ENCODE data around the gene HCRTR2. TPM values are rescaled to one million over a fixed set of nuclear protein-coding genes. Genes with fewer than 3 reads are reported as not detected.

HCRTR2 gene
- total RNA-seq, 2 donors from 2014 or later: not detected

- intact Hi-C loops (cut with DNase I): no loop called here
- no peak for DNase-seq (ENCODE audit: low spot score)
- no peak for TF ChIP-seq POLR2AphosphoS5 (IDR thresholded peaks at IDR 0.05)
- no peak for TF ChIP-seq POLR2A (IDR thresholded peaks at IDR 0.05)
- TF ChIP-seq, protein P1, sequence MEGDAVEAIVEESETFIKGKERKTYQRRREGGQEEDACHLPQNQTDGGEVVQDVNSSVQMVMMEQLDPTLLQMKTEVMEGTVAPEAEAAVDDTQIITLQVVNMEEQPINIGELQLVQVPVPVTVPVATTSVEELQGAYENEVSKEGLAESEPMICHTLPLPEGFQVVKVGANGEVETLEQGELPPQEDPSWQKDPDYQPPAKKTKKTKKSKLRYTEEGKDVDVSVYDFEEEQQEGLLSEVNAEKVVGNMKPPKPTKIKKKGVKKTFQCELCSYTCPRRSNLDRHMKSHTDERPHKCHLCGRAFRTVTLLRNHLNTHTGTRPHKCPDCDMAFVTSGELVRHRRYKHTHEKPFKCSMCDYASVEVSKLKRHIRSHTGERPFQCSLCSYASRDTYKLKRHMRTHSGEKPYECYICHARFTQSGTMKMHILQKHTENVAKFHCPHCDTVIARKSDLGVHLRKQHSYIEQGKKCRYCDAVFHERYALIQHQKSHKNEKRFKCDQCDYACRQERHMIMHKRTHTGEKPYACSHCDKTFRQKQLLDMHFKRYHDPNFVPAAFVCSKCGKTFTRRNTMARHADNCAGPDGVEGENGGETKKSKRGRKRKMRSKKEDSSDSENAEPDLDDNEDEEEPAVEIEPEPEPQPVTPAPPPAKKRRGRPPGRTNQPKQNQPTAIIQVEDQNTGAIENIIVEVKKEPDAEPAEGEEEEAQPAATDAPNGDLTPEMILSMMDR (IDR thresholded peaks at IDR 0.05): no peak
- no peaks in the 10 kb centered on the region for H3K36me3 ChIP-seq
- H3K27ac ChIP-seq: no peak overlapping the region
- no peak overlapping the region for H3K4me3 ChIP-seq
- H3K27me3 ChIP-seq (replicated peaks; ENCODE audit: insufficient read depth): no peaks in the 10 kb centered on the region
- no peaks in the 10 kb centered on the region for H3K9me3 ChIP-seq
- no peaks in the 10 kb centered on the region for H3K4me1 ChIP-seq (replicated peaks)
- 95% methylated on average over 2 of the region's 2 CpGs for WGBS
Measured at GRCh38 chr6:55266896-55267295, 92.6 kb downstream of the HCRTR2 start.

DNA sequence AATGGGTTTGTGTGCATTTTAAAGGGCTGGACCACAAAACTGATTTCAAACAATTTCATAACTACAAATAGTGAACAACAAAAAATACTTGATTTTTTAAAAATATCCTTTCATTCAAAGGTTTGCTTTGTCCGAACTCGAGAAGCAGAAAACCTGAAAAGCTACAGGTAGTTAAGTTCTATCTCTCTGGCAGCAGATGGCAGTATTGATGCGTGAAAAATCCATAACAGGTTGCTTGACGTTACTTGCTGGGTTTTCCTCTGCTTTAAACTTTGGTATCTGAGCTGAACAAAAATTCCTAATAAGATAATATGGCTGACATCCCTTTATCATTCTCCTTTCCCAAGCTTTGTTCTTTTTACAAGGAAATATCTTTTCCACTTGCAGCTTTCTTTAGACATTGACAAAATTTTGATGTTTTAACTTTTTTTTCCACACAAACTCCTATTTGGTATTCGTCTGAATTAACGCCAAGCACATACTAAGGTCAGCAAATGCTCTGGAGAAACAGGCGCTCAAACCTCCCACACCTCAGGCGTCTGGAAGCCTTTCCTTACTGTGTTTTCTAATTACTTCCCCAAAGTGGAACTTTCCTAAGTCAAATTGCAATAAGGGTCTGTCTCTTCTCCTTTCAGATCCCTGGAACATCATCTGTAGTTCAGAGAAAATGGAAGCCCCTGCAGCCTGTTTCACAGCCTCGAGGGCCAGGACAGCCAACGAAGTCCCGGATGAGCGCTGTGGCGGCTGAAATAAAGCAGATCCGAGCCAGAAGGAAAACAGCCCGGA is 102.6 kb downstream of the HCRTR2 start:
- no peaks in the 10 kb centered on the region for H3K9me3 ChIP-seq
- intact Hi-C loops (cut with DNase I): loop anchor here (5.0 to 10.0 kb wide), 4 partner anchors 170 to 1018 kb away; no protein-coding TSS in a partner anchor
- H3K27me3 ChIP-seq (replicated peaks; ENCODE audit: insufficient read depth): no peaks in the 10 kb centered on the region
- TF ChIP-seq, protein P1 (IDR thresholded peaks at IDR 0.05): peak in 3 of 4 experiments; percentile 48 to 62 (median 60)
- TF ChIP-seq POLR2A (IDR thresholded peaks at IDR 0.05): no peak
- H3K4me1 ChIP-seq (replicated peaks): no peaks in the 10 kb centered on the region
- WGBS: 52% methylated on average over 15 of the region's 15 CpGs
- H3K36me3 ChIP-seq: no peaks in the 10 kb centered on the region
- H3K4me3 ChIP-seq: no peak overlapping the region
- peak; percentile 36 for DNase-seq (ENCODE audit: low spot score)
- H3K27ac ChIP-seq: no peak overlapping the region

GRCh38 chr6:55277646-55278045 is 103.3 kb downstream of the HCRTR2 start:
- DNase-seq (ENCODE audit: low spot score): no peak

GRCh38 chr6:55281215-55281614 is 106.9 kb downstream of the HCRTR2 start:
- Histone ChIP-seq H3K27me3 (replicated peaks; ENCODE audit: insufficient read depth) (no peaks in the 10 kb centered on the region), H3K4me3 (no peak overlapping the region), H3K36me3 (no peaks in the 10 kb centered on the region), H3K27ac (no peak overlapping the region), H3K4me1 (replicated peaks) (no peaks in the 10 kb centered on the region), H3K9me3 (no peaks in the 10 kb centered on the region)
- intact Hi-C loops (cut with DNase I): no loop called here
- TF ChIP-seq POLR2A (IDR thresholded peaks at IDR 0.05) (no peak), POLR2AphosphoS5 (IDR thresholded peaks at IDR 0.05) (no peak)
- TF ChIP-seq, protein P1 (IDR thresholded peaks at IDR 0.05): no peak
- no peak for DNase-seq (ENCODE audit: low spot score)
- 79% methylated on average over 4 of the region's 4 CpGs for WGBS

More at GRCh38 chr6:55277646-55278045, 103.3 kb downstream of the HCRTR2 start:
- Histone ChIP-seq H3K4me3 (no peak overlapping the region), H3K27me3 (replicated peaks; ENCODE audit: insufficient read depth) (no peaks in the 10 kb centered on the region), H3K4me1 (replicated peaks) (no peaks in the 10 kb centered on the region), H3K9me3 (no peaks in the 10 kb centered on the region), H3K36me3 (no peaks in the 10 kb centered on the region), H3K27ac (no peak overlapping the region)
- TF ChIP-seq POLR2A (IDR thresholded peaks at IDR 0.05) (no peak), POLR2AphosphoS5 (IDR thresholded peaks at IDR 0.05) (no peak)
- TF ChIP-seq, protein P1 (IDR thresholded peaks at IDR 0.05): no peak
- intact Hi-C loops (cut with DNase I): loop anchor here (5.0 to 10.0 kb wide), 4 partner anchors 170 to 1017 kb away; no protein-coding TSS in a partner anchor
- 92% methylated on average over 5 of the region's 5 CpGs for WGBS

DNA sequence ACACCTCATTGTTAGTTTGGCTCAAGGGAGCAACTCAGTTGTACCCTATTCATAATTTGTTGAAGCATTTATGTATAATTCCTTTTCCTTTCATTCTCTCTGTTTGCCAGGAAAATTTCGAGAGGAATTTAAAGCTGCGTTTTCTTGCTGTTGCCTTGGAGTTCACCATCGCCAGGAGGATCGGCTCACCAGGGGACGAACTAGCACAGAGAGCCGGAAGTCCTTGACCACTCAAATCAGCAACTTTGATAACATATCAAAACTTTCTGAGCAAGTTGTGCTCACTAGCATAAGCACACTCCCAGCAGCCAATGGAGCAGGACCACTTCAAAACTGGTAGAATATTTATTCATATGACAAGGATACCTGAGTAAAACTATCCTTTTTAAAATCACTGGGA is 107.8 kb downstream of the HCRTR2 start:
- intact Hi-C loops (cut with DNase I): no loop called here
- no peaks in the 10 kb centered on the region for H3K4me1 ChIP-seq (replicated peaks)
- H3K36me3 ChIP-seq: no peaks in the 10 kb centered on the region
- no peak for DNase-seq (ENCODE audit: low spot score)
- TF ChIP-seq POLR2A (IDR thresholded peaks at IDR 0.05): no peak
- no peak for TF ChIP-seq POLR2AphosphoS5 (IDR thresholded peaks at IDR 0.05)
- TF ChIP-seq, protein P1 (IDR thresholded peaks at IDR 0.05): no peak
- WGBS: 92% methylated on average over 6 of the region's 6 CpGs
- H3K9me3 ChIP-seq: no peaks in the 10 kb centered on the region
- no peak overlapping the region for H3K4me3 ChIP-seq
- H3K27me3 ChIP-seq (replicated peaks; ENCODE audit: insufficient read depth): no peaks in the 10 kb centered on the region
- H3K27ac ChIP-seq: no peak overlapping the region

Measured in prostate gland (tissue), 2 donors.